K562 (cell line): ENCODE results near the gene SPTBN4.

Experiments used
- ASH1L ChIP-seq: fragments of 450-650 bp; IDR thresholded peaks from 2 replicates; pipeline ENCODE4 v1.6.1; 2018; ENCODE audit warnings: borderline replicate concordance, mild to moderate bottlenecking, low read depth; ENCODE audit not compliant: partially characterized antibody
- FOXA3 ChIP-seq, 2 experiments: fragments of 450-650 bp in 1 of 2; sonication (generic) in 1 of 2; formaldehyde crosslinking; IDR thresholded peaks in 1 of 2; conservative IDR thresholded peaks in 1 of 2; 2 replicates each; pipeline versions ENCODE4 v1.4.0 to v1.8.0; 2020 to 2022; ENCODE audit warnings: mild to moderate bottlenecking in 2 of 2, missing genetic modification reagents in 1 of 2
- GTF2F1 ChIP-seq: IDR thresholded peaks from 2 replicates; pipeline ENCODE4 v1.6.1; 2011; ENCODE audit warnings: low read depth, low read length, improper control_type of control experiment
- MAZ ChIP-seq, 2 experiments: fragments of 450-650 bp in 1 of 2; sonication (generic) in 1 of 2; formaldehyde crosslinking; IDR thresholded peaks in 1 of 2; conservative IDR thresholded peaks in 1 of 2; 2 replicates each; pipeline versions ENCODE4 v1.4.0 to v1.5.0; 2020; ENCODE audit warnings: mild to moderate bottlenecking in 1 of 2, missing genetic modification reagents in 1 of 2
- POLR2A ChIP-seq: fragments of 450-650 bp; conservative IDR thresholded peaks from 2 replicates; pipeline ENCODE4 v1.6.1; 2016
- PRMT5 ChIP-seq: sonication (generic); formaldehyde crosslinking; IDR thresholded peaks from 2 replicates; pipeline ENCODE4 v1.5.0; 2020; ENCODE audit warnings: missing genetic modification reagents
- SMARCB1 ChIP-seq: IDR thresholded peaks from 2 replicates; pipeline ENCODE4 v1.6.1; 2011; ENCODE audit warnings: improper control_type of control experiment, low read depth; ENCODE audit not compliant: insufficient read length
- TF ChIP-seq, protein P1 (sequence below), 2 experiments: fragments of 450-650 bp in 1 of 2; sonication (generic) in 1 of 2; formaldehyde crosslinking in 1 of 2; IDR thresholded peaks; 2 replicates each; pipeline versions ENCODE4 v1.7.1 to v1.9.0; 2016 to 2022; ENCODE audit warnings: inconsistent platforms in 1 of 2, mild to moderate bottlenecking in 1 of 2, missing genetic modification reagents in 1 of 2
- TF ChIP-seq, protein P2 (sequence below), 3 experiments: IDR thresholded peaks in 2 of 3; conservative IDR thresholded peaks in 1 of 3; 2 replicates each; pipeline ENCODE4 v1.5.1; 2011 to 2012; ENCODE audit warnings: low read length in 3 of 3, mild to moderate bottlenecking in 3 of 3, control low read depth in 2 of 3, improper control_type of control experiment in 1 of 3, inconsistent platforms in 1 of 3, low read depth in 1 of 3, mixed read lengths in 1 of 3, moderate library complexity in 1 of 3; ENCODE audit not compliant: insufficient read depth in 2 of 3
- TF ChIP-seq, protein P3 (sequence below): fragments of 250-450 bp; sonication (Bioruptor Pico); IDR thresholded peaks from 2 replicates; pipeline ENCODE4 v1.8.0; 2022; ENCODE audit warnings: inconsistent platforms, mild to moderate bottlenecking, moderate library complexity, borderline replicate concordance

DNA sequence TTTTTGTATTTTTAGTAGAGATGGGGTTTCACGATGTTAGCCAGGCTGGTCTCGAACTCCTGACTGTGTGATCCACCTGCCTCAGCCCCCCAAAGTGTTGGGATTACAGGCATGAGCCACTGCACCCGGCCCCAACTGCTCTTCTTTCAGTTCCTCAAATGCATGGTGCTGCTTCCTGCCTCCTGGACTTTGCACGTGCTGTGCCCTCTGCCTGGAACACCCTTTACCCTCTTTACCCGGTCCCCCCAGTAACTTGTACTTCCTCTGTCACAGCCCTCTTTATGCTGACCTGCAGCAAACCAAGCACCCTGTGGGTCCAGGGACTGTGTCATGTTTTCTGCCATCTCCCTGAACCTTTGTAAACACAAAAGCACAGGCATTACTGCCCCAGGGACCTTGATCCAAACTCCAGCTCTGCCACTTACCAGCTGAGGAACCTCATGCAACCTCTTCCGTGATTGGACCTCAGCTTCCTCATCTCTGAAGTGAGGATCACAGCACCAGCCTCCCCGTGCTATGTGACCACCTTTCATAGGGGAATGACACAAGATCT, 5.1 kb upstream of the SPTBN4 start:
- TF ChIP-seq, protein P1, sequence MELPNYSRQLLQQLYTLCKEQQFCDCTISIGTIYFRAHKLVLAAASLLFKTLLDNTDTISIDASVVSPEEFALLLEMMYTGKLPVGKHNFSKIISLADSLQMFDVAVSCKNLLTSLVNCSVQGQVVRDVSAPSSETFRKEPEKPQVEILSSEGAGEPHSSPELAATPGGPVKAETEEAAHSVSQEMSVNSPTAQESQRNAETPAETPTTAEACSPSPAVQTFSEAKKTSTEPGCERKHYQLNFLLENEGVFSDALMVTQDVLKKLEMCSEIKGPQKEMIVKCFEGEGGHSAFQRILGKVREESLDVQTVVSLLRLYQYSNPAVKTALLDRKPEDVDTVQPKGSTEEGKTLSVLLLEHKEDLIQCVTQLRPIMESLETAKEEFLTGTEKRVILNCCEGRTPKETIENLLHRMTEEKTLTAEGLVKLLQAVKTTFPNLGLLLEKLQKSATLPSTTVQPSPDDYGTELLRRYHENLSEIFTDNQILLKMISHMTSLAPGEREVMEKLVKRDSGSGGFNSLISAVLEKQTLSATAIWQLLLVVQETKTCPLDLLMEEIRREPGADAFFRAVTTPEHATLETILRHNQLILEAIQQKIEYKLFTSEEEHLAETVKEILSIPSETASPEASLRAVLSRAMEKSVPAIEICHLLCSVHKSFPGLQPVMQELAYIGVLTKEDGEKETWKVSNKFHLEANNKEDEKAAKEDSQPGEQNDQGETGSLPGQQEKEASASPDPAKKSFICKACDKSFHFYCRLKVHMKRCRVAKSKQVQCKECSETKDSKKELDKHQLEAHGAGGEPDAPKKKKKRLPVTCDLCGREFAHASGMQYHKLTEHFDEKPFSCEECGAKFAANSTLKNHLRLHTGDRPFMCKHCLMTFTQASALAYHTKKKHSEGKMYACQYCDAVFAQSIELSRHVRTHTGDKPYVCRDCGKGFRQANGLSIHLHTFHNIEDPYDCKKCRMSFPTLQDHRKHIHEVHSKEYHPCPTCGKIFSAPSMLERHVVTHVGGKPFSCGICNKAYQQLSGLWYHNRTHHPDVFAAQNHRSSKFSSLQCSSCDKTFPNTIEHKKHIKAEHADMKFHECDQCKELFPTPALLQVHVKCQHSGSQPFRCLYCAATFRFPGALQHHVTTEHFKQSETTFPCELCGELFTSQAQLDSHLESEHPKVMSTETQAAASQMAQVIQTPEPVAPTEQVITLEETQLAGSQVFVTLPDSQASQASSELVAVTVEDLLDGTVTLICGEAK (IDR thresholded peaks at IDR 0.05): no peak
- TF ChIP-seq, protein P1 (CRISPR knock-in tag; IDR thresholded peaks at IDR 0.05): no peak
- TF ChIP-seq POLR2A (no peak; the same call in 1 of the 2 replicates), MAZ (CRISPR knock-in tag; conservative IDR thresholded peaks at IDR 0.05 in 1 of 2, IDR thresholded peaks at IDR 0.05 in 1 of 2) (no peak), SMARCB1 (no peak), ASH1L (no peak), PRMT5 (CRISPR knock-in tag) (no peak), FOXA3 (CRISPR knock-in tag; conservative IDR thresholded peaks at IDR 0.05 in 1 of 2, IDR thresholded peaks at IDR 0.05 in 1 of 2) (no peak), GTF2F1 (no peak)
- TF ChIP-seq, protein P2, sequence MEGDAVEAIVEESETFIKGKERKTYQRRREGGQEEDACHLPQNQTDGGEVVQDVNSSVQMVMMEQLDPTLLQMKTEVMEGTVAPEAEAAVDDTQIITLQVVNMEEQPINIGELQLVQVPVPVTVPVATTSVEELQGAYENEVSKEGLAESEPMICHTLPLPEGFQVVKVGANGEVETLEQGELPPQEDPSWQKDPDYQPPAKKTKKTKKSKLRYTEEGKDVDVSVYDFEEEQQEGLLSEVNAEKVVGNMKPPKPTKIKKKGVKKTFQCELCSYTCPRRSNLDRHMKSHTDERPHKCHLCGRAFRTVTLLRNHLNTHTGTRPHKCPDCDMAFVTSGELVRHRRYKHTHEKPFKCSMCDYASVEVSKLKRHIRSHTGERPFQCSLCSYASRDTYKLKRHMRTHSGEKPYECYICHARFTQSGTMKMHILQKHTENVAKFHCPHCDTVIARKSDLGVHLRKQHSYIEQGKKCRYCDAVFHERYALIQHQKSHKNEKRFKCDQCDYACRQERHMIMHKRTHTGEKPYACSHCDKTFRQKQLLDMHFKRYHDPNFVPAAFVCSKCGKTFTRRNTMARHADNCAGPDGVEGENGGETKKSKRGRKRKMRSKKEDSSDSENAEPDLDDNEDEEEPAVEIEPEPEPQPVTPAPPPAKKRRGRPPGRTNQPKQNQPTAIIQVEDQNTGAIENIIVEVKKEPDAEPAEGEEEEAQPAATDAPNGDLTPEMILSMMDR (IDR thresholded peaks at IDR 0.05 in 2 of 3, conservative IDR thresholded peaks at IDR 0.05 in 1 of 3; ENCODE audit: insufficient read depth in 2 of 3, low read depth in 1 of 3, low read length in 3 of 3): no peak
- TF ChIP-seq, protein P3, sequence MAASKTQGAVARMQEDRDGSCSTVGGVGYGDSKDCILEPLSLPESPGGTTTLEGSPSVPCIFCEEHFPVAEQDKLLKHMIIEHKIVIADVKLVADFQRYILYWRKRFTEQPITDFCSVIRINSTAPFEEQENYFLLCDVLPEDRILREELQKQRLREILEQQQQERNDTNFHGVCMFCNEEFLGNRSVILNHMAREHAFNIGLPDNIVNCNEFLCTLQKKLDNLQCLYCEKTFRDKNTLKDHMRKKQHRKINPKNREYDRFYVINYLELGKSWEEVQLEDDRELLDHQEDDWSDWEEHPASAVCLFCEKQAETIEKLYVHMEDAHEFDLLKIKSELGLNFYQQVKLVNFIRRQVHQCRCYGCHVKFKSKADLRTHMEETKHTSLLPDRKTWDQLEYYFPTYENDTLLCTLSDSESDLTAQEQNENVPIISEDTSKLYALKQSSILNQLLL (CRISPR knock-in tag): no peak
